Mesenchymal stem cell (in vitro differentiated cells and primary cell): ENCODE data around the gene SLC6A13.

Experiments used
- DNase-seq: peaks from one replicate; pipeline ENCODE4 v3.0.0-alpha.2; 2013
- H2AFZ ChIP-seq: one replicate; pipeline ENCODE4 v1.6.1; 2013; ENCODE audit warnings: low read depth, mild to moderate bottlenecking, control low read depth, inconsistent platforms, low read length, moderate library complexity
- H2AK5ac ChIP-seq: 2 replicates; pipeline ENCODE4 v1.6.1; 2013; ENCODE audit warnings: low read length, moderate library complexity, mild to moderate bottlenecking, inconsistent platforms; ENCODE audit not compliant: severe bottlenecking
- H2BK120ac ChIP-seq: one replicate; pipeline ENCODE4 v1.6.1; 2013; ENCODE audit warnings: low read depth, mild to moderate bottlenecking, inconsistent platforms, low read length, moderate library complexity
- H2BK12ac ChIP-seq, 2 experiments: one replicate each; pipeline ENCODE4 v1.6.1; 2013; ENCODE audit warnings: inconsistent platforms in 2 of 2, low read length in 2 of 2, mild to moderate bottlenecking in 2 of 2, moderate library complexity in 2 of 2, control low read depth in 1 of 2
- H2BK15ac ChIP-seq: one replicate; pipeline ENCODE4 v1.6.1; 2013; ENCODE audit warnings: mild to moderate bottlenecking, low read depth, inconsistent platforms; ENCODE audit not compliant: poor library complexity, severe bottlenecking
- H2BK5ac ChIP-seq: 2 replicates; pipeline ENCODE4 v1.6.1; 2013; ENCODE audit warnings: low read depth, mild to moderate bottlenecking, low read length, control low read depth, inconsistent platforms; ENCODE audit not compliant: poor library complexity, severe bottlenecking
- H3K14ac ChIP-seq, 2 experiments: one replicate each; pipeline ENCODE4 v1.6.1; 2013; ENCODE audit warnings: inconsistent platforms in 2 of 2, low read length in 2 of 2, control low read depth in 1 of 2, mild to moderate bottlenecking in 1 of 2, moderate library complexity in 1 of 2
- H3K18ac ChIP-seq, 2 experiments: one replicate each; pipeline ENCODE4 v1.6.1; 2013; ENCODE audit warnings: inconsistent platforms in 2 of 2, low read length in 2 of 2, control low read depth in 1 of 2, low read depth in 1 of 2, mild to moderate bottlenecking in 1 of 2
- H3K23ac ChIP-seq, 2 experiments: one replicate each; pipeline ENCODE4 v1.6.1; 2013; ENCODE audit warnings: inconsistent platforms in 2 of 2, low read length in 2 of 2, mild to moderate bottlenecking in 2 of 2, moderate library complexity in 2 of 2, control low read depth in 1 of 2
- H3K27ac ChIP-seq: 2 replicates; pipeline ENCODE4 v1.5.1; 2013; ENCODE audit warnings: mild to moderate bottlenecking, moderate library complexity, low read length, control low read depth, inconsistent platforms; ENCODE audit not compliant: poor library complexity, severe bottlenecking
- H3K27me3 ChIP-seq, 2 experiments: 2 replicates each; pipeline versions ENCODE4 v1.6.1 to v1.7.0; 2013; ENCODE audit warnings: low read length in 2 of 2, mild to moderate bottlenecking in 2 of 2, moderate library complexity in 2 of 2, control low read depth in 1 of 2, inconsistent platforms in 1 of 2; ENCODE audit not compliant: control insufficient read depth in 1 of 2, insufficient read depth in 1 of 2
- H3K36me3 ChIP-seq, 2 experiments: 2 replicates each; pipeline versions ENCODE4 v1.6.1 to v1.7.0; 2013; ENCODE audit warnings: low read length in 2 of 2, control low read depth in 1 of 2, inconsistent platforms in 1 of 2, low read depth in 1 of 2, mild to moderate bottlenecking in 1 of 2; ENCODE audit not compliant: insufficient read depth in 2 of 2, control insufficient read depth in 1 of 2
- H3K4ac ChIP-seq, 2 experiments: one replicate each; pipeline ENCODE4 v1.6.1; 2013; ENCODE audit warnings: inconsistent platforms in 2 of 2, low read length in 2 of 2, mild to moderate bottlenecking in 2 of 2, moderate library complexity in 2 of 2, control low read depth in 1 of 2, low read depth in 1 of 2
- H3K4me1 ChIP-seq: 2 replicates; pipeline ENCODE4 v1.6.1; 2013; ENCODE audit warnings: low read depth, low read length, control low read depth; ENCODE audit not compliant: control insufficient read depth, insufficient read depth
- H3K4me2 ChIP-seq: 2 replicates; pipeline ENCODE4 v1.6.1; 2013; ENCODE audit warnings: low read length, mild to moderate bottlenecking, inconsistent platforms; ENCODE audit not compliant: poor library complexity, severe bottlenecking
- H3K4me3 ChIP-seq, 2 experiments: 2 replicates each; pipeline versions ENCODE4 v1.5.1 to v1.7.0; 2013; ENCODE audit warnings: low read length in 2 of 2, mild to moderate bottlenecking in 2 of 2, control low read depth in 1 of 2, low read depth in 1 of 2; ENCODE audit not compliant: insufficient read depth in 1 of 2
- H3K79me1 ChIP-seq: replicated peaks from 2 replicates; pipeline ENCODE4 v1.6.1; 2013; ENCODE audit warnings: mild to moderate bottlenecking, control low read depth, low read length, inconsistent platforms; ENCODE audit not compliant: poor library complexity, severe bottlenecking
- H3K9ac ChIP-seq: 2 replicates; pipeline ENCODE4 v1.7.0; 2013; ENCODE audit warnings: mild to moderate bottlenecking, low read length, moderate library complexity
- H3K9me3 ChIP-seq: 2 replicates; pipeline ENCODE4 v1.7.0; 2013; ENCODE audit warnings: mild to moderate bottlenecking, low read length; ENCODE audit not compliant: control insufficient read depth
- H4K8ac ChIP-seq: one replicate; pipeline ENCODE4 v1.6.1; 2013; ENCODE audit warnings: inconsistent platforms, mild to moderate bottlenecking, low read length, moderate library complexity
- H4K91ac ChIP-seq: one replicate; pipeline ENCODE4 v1.6.1; 2013; ENCODE audit warnings: mild to moderate bottlenecking, low read length, inconsistent platforms
- WGBS: methylation state at CpG from one replicate; pipeline ENCODE4 v1.1.7; 2013; ENCODE audit warnings: mixed read lengths; 5-methylcytosine and 5-hydroxymethylcytosine counted together

The SLC6A13 gene

DNA sequence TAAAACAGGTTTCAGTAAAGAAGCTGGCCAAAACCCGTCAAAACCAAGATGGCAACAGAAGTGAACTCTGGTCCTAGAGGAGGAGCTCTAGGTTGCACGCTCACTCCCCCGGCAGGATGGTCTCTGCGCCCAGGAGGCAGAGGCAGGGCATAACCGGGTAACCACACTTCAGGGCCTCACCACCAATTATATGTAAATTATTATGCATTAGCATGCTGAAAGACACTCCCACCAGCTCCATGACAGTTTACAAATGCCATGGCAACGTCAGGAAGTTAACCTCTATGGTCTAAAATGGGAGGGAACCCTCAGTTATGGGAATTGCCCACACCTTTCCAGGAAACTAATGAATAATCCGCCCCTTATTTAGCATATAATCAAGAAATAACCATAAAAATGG, 28.6 kb downstream of the SLC6A13 start:
- Histone ChIP-seq H3K23ac (no peak overlapping the region), H3K14ac (no peak overlapping the region), H2BK15ac (no peak overlapping the region), H2BK5ac (no peak overlapping the region), H3K9me3 (peaks cover 13% of the 10 kb centered on the region), H3K27ac (no peak overlapping the region), H4K91ac (no peak overlapping the region), H3K9ac (no peak overlapping the region), H4K8ac (no peak overlapping the region), H3K27me3 (peaks cover 38 to 48% of the 10 kb centered on the region in 2 experiments), H3K4ac (no peak overlapping the region), H3K4me2 (no peak overlapping the region), H3K79me1 (no peaks in the 10 kb centered on the region), H2BK12ac (no peak overlapping the region), H3K18ac (no peak overlapping the region), H2BK120ac (no peak overlapping the region), H3K4me3 (no peak overlapping the region), H2AFZ (no peak overlapping the region), H3K36me3 (no peaks in the 10 kb centered on the region), H3K4me1 (no peaks in the 10 kb centered on the region), H2AK5ac (no peak overlapping the region)
- DNase-seq, result no peak
- 76% methylated on average over 7 of the region's 7 CpGs for WGBS

DNA sequence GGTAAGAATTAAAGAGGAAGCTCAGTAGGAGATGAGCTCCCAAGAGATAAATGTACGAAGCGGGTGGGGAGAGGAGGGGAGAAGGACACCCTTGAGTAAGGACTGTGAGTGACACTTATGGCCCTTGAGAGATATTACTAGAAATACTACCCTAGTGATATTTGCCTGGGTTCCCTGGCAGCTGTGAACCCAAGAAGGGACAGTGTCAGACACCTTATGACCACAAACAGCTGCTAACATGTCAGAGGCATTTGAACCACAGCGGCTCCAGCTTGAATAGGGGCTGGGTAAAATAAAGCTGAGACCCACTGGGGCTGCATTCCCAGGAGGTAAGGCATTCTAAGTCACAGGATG, 29.0 kb downstream of the SLC6A13 start:
- no peak overlapping the region for H2BK120ac ChIP-seq
- H3K4me3 ChIP-seq, result no peak overlapping the region
- H2BK15ac ChIP-seq, result no peak overlapping the region
- H3K79me1 ChIP-seq, result no peaks in the 10 kb centered on the region
- no peaks in the 10 kb centered on the region for H3K4me1 ChIP-seq
- no peak overlapping the region for H2BK12ac ChIP-seq
- 81% methylated on average over 1 of the region's 3 CpGs for WGBS
- H3K4me2 ChIP-seq, result no peak overlapping the region
- H4K91ac ChIP-seq, result no peak overlapping the region
- no peak overlapping the region for H2AFZ ChIP-seq
- no peak for DNase-seq
- no peak overlapping the region for H3K23ac ChIP-seq
- peaks cover 13% of the 10 kb centered on the region for H3K9me3 ChIP-seq
- H2BK5ac ChIP-seq, result no peak overlapping the region
- no peak overlapping the region for H3K14ac ChIP-seq
- H3K9ac ChIP-seq, result no peak overlapping the region
- no peak overlapping the region for H3K4ac ChIP-seq
- H2AK5ac ChIP-seq, result no peak overlapping the region
- peaks cover 42 to 52% of the 10 kb centered on the region in 2 experiments for H3K27me3 ChIP-seq
- no peak overlapping the region for H3K27ac ChIP-seq
- no peaks in the 10 kb centered on the region for H3K36me3 ChIP-seq
- no peak overlapping the region for H3K18ac ChIP-seq
- no peak overlapping the region for H4K8ac ChIP-seq

DNA sequence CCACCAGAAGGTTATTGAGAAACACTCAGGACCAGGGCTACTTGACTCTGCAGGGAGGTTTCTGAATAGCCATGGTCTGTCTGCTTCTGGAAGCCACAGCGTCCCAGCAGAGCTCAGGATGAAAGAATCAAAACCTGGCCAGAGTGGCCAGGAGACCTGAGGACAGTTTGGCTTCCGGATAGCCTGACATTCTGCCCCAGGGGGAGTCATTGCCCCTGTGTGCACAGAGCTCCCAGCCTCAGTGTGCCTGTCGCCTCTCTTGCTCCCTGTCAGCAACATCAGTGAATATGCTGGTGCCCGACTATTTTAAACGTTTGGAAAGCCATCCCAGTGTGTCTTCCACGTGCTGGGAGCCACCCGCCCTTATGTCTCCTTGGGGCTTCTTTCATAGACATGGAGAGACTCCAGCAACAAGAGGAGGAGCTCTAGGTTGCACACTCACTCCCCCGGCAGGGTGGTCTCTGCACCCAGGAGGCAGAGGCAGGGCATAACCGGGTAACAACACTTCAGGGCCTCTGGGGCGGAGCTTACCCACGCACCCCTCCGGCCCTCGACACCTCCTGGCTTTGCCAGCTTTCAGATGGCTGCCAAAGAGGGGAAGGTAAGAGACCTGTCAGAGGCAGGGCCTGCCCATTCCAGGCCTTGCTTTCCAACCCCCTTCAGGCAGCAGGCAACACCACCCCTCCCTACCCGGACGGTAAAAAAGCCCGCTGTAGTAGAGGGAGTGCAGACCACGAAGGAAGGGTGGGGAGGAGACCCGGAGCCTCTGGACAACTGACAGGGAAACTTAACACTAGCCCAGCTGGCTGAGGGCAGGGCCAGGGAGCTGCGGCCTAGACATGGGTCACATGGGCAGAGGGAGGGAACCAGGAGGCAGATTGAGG, 29.7 kb downstream of the SLC6A13 start:
- no peaks in the 10 kb centered on the region for H3K79me1 ChIP-seq
- 65% methylated on average over 19 of the region's 19 CpGs for WGBS
- no peak overlapping the region for H2AFZ ChIP-seq
- H3K36me3 ChIP-seq, result no peaks in the 10 kb centered on the region
- no peak overlapping the region for H3K18ac ChIP-seq
- H3K23ac ChIP-seq, result no peak overlapping the region
- H4K8ac ChIP-seq, result no peak overlapping the region
- H2BK5ac ChIP-seq, result no peak overlapping the region
- no peak overlapping the region for H2AK5ac ChIP-seq
- H2BK120ac ChIP-seq, result no peak overlapping the region
- no peak overlapping the region for H2BK12ac ChIP-seq
- no peak for DNase-seq
- peaks cover 13% of the 10 kb centered on the region for H3K9me3 ChIP-seq
- H3K4me2 ChIP-seq, result no peak overlapping the region
- H3K9ac ChIP-seq, result no peak overlapping the region
- no peak overlapping the region for H4K91ac ChIP-seq
- no peaks in the 10 kb centered on the region for H3K4me1 ChIP-seq
- no peak overlapping the region for H3K27ac ChIP-seq
- peaks cover 48 to 59% of the 10 kb centered on the region in 2 experiments for H3K27me3 ChIP-seq
- no peak overlapping the region for H3K14ac ChIP-seq
- H3K4ac ChIP-seq, result no peak overlapping the region
- no peak overlapping the region for H3K4me3 ChIP-seq
- no peak overlapping the region for H2BK15ac ChIP-seq

DNA sequence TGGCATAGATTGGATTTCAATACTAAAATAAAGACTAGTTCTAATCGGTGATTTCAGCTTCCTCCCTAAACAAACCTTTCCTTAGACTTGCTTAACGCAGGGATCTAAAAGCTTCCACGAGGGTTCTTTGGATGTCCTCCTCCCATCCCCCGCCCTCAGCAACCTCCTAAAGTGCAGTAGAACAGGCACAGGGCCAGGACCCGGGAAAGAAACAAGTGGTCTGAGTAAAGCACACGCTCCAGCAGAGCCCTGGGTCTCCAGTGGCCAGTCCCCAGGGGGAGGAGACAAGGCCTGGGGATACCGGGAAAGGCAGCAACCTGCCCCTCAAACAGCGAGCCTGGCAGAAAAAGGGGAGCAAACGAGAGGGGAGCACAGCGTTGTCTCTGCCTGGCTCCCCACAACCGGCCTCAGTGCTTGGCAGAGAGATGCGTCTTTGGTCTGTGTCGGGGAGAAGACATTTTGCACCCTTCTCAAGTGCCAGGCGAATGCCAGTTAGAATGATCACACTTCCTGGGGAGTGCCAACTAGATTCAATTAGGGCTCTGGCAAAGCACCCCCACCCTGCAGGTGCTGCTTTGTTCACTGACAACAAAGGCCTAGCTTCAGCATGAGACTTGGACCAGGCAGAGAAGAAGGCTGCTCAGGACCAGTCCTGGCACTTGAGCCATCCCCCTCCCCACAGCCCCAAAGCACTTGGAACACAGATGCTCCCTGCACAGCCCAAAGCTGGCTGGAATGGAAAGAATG, 31.5 kb downstream of the SLC6A13 start:
- no peak for DNase-seq
- Histone ChIP-seq H4K91ac (no peak overlapping the region), H3K9me3 (no peaks in the 10 kb centered on the region), H3K79me1 (no peaks in the 10 kb centered on the region), H3K14ac (no peak overlapping the region), H3K36me3 (no peaks in the 10 kb centered on the region), H2BK120ac (no peak overlapping the region), H4K8ac (no peak overlapping the region), H3K23ac (no peak overlapping the region), H3K4me2 (no peak overlapping the region), H2BK5ac (no peak overlapping the region), H3K9ac (no peak overlapping the region), H3K27ac (no peak overlapping the region), H3K4me3 (no peak overlapping the region), H2AFZ (no peak overlapping the region), H2AK5ac (no peak overlapping the region), H2BK15ac (no peak overlapping the region), H2BK12ac (no peak overlapping the region), H3K4ac (no peak overlapping the region), H3K18ac (no peak overlapping the region), H3K27me3 (peaks cover 67 to 76% of the 10 kb centered on the region in 2 experiments), H3K4me1 (no peaks in the 10 kb centered on the region)
- 69% methylated on average over 14 of the region's 14 CpGs for WGBS
